GM12878 (cell line): ENCODE data around the gene SHLD1.

Experiments
- JUND ChIP-seq: IDR thresholded peaks from 2 replicates; pipeline ENCODE4 v1.6.1; 2012; ENCODE audit warnings: low read depth, mild to moderate bottlenecking, low read length, improper control_type of control experiment, moderate library complexity
- POLR2AphosphoS2 ChIP-seq: IDR thresholded peaks from 2 replicates; pipeline ENCODE4 v1.6.1; 2011; ENCODE audit warnings: low read depth, mild to moderate bottlenecking, low read length, improper control_type of control experiment, moderate library complexity
- RFX5 ChIP-seq: IDR thresholded peaks from 2 replicates; pipeline ENCODE4 v1.6.1; 2011; ENCODE audit warnings: low read depth, low read length, improper control_type of control experiment

DNA sequence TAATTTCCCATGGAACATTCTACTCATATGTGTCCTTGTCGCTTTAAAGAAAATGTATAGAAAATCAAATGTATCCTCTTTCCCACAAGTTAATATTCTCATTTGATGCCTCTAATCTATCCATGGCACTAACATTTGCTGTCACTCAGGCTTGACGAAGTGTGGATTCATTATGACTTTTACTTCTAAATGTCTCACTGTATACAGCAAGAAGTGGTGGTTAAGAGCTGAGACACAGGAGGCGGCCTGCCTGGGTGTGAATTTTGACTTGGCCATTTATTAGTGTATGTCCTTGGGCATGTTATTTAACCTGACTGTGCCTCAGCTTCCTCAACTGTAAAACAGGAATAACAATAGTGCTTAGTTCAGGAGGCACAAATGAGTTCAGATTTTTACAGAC is 130.1 kb downstream of the SHLD1 start:
- TF ChIP-seq JUND = no peak
- no peak for TF ChIP-seq POLR2AphosphoS2
- TF ChIP-seq RFX5 = no peak
